ENCODE results near the gene TAC4. TPM values are rescaled to one million over a fixed set of nuclear protein-coding genes. Genes with fewer than 3 reads are reported as not detected.

TAC4 gene
- polyA plus RNA-seq, 1 donor (not counting 4 experiments of a cell fraction or from before 2014, with no cell fraction given), result not detected

- Histone ChIP-seq H3K9ac (ENCODE audit: control insufficient read depth, extremely low read depth, insufficient read depth, low read length) (no peak overlapping the region), H2AFZ (ENCODE audit: control insufficient read depth, low read length) (no peak overlapping the region), H3K4me1 (ENCODE audit: control insufficient read depth, extremely low read depth, insufficient read depth, low read length) (peaks cover 11% of the 10 kb centered on the region), H3K27me3 (ENCODE audit: control insufficient read depth, extremely low read depth, insufficient read depth, low read length) (no peaks in the 10 kb centered on the region), H3K4me3 (ENCODE audit: control insufficient read depth in 2 of 3, extremely low read depth in 1 of 3, insufficient read depth in 2 of 3, low read depth in 1 of 3, low read length in 3 of 3) (no peak overlapping the region), H4K20me1 (ENCODE audit: control insufficient read depth, extremely low read depth, insufficient read depth, low read length) (no peaks in the 10 kb centered on the region), H3K79me2 (ENCODE audit: control insufficient read depth, insufficient read depth, low read length) (no peaks in the 10 kb centered on the region), H3K9me3 (ENCODE audit: control insufficient read depth, low read depth, low read length) (no peaks in the 10 kb centered on the region), H3K4me2 (ENCODE audit: control insufficient read depth, extremely low read depth, insufficient read depth, low read depth, low read length) (no peak overlapping the region), H3K36me3 (ENCODE audit: control insufficient read depth in 2 of 2, extremely low read depth in 1 of 2, insufficient read depth in 2 of 2, low read length in 2 of 2) (no peaks in the 10 kb centered on the region), H3K27ac (ENCODE audit: control insufficient read depth, insufficient read depth, low read length) (no peak overlapping the region), H3K9me1 (ENCODE audit: control insufficient read depth, extremely low read depth, insufficient read depth, low read length) (no peaks in the 10 kb centered on the region)
- dilution Hi-C loops (cut with MboI; ENCODE audit: extremely low pct_ligation_motif_present, low sequenced_read_pairs), result no loop called here
- DNase-seq (ENCODE audit: low read depth, low spot score) (no peak), FAIRE-seq (no peak)
- TF ChIP-seq EZH2 (IDR thresholded peaks at IDR 0.05; ENCODE audit: low read length) (no peak), CTCF (optimal IDR thresholded peaks at IDR 0.05 in 1 of 3, IDR thresholded peaks at IDR 0.05 in 1 of 3, conservative IDR thresholded peaks at IDR 0.05 in 1 of 3; ENCODE audit: extremely low read depth in 1 of 3, insufficient read depth in 2 of 3, low read length in 3 of 3) (no peak)
These were observed 48.4 kb upstream of the TAC4 start for GRCh38 chr17:49896222-49896621.

DNA sequence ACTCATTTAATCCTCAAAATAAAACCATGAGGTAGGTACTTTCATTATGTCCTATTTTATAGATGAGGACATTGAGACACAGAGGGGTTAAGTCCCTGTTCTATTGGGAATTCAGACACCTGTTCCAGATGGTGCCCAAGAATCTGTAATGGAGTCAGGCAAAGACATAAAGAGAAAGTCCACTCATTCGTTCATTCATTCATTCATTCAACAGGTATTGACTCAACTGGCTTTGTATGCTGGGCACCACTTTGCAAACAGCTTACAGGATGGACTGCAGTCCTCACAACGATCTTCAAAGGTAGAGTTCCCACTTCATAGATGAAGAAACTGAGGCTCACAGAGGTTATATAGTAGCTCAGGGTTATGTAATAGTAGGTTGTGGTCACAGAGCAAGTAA, 47.9 kb upstream of the TAC4 start:
- no peaks in the 10 kb centered on the region for H3K79me2 ChIP-seq (ENCODE audit: control insufficient read depth, insufficient read depth, low read length)
- FAIRE-seq (no peak), DNase-seq (ENCODE audit: low read depth, low spot score) (no peak)
- H2AFZ ChIP-seq (ENCODE audit: control insufficient read depth, low read length), result no peak overlapping the region
- dilution Hi-C loops (cut with MboI; ENCODE audit: extremely low pct_ligation_motif_present, low sequenced_read_pairs), result no loop called here
- H4K20me1 ChIP-seq (ENCODE audit: control insufficient read depth, extremely low read depth, insufficient read depth, low read length), result no peaks in the 10 kb centered on the region
- H3K9me3 ChIP-seq (ENCODE audit: control insufficient read depth, low read depth, low read length), result no peaks in the 10 kb centered on the region
- H3K27me3 ChIP-seq (ENCODE audit: control insufficient read depth, extremely low read depth, insufficient read depth, low read length), result no peaks in the 10 kb centered on the region
- no peak overlapping the region for H3K27ac ChIP-seq (ENCODE audit: control insufficient read depth, insufficient read depth, low read length)
- H3K36me3 ChIP-seq (ENCODE audit: control insufficient read depth in 2 of 2, extremely low read depth in 1 of 2, insufficient read depth in 2 of 2, low read length in 2 of 2), result no peaks in the 10 kb centered on the region
- H3K4me3 ChIP-seq (ENCODE audit: control insufficient read depth in 2 of 3, extremely low read depth in 1 of 3, insufficient read depth in 2 of 3, low read depth in 1 of 3, low read length in 3 of 3), result no peak overlapping the region
- no peak overlapping the region for H3K4me2 ChIP-seq (ENCODE audit: control insufficient read depth, extremely low read depth, insufficient read depth, low read depth, low read length)
- no peaks in the 10 kb centered on the region for H3K9me1 ChIP-seq (ENCODE audit: control insufficient read depth, extremely low read depth, insufficient read depth, low read length)
- TF ChIP-seq CTCF (optimal IDR thresholded peaks at IDR 0.05 in 1 of 3, IDR thresholded peaks at IDR 0.05 in 1 of 3, conservative IDR thresholded peaks at IDR 0.05 in 1 of 3; ENCODE audit: extremely low read depth in 1 of 3, insufficient read depth in 2 of 3, low read length in 3 of 3), result no peak
- TF ChIP-seq EZH2 (IDR thresholded peaks at IDR 0.05; ENCODE audit: low read length), result no peak
- no peak overlapping the region for H3K9ac ChIP-seq (ENCODE audit: control insufficient read depth, extremely low read depth, insufficient read depth, low read length)
- H3K4me1 ChIP-seq (ENCODE audit: control insufficient read depth, extremely low read depth, insufficient read depth, low read length), result peaks cover 11% of the 10 kb centered on the region
